HCT116 (cell line): ENCODE results near the gene PCSK2. TPM values are rescaled to one million over a fixed set of nuclear protein-coding genes. Genes with fewer than 3 reads are reported as not detected.

Source experiments
- ATAC-seq: fragments of 200-7000 bp; cut with Tn5 transposase; 2 replicates; pipeline ENCODE4 v1.9.1; 2020; ENCODE audit warnings: mild to moderate bottlenecking, moderate library complexity
- BruUV-seq: library from RNA; stranded (reverse); fragments of 400-500 nt; replicated peaks from 2 replicates; lab custom pipeline; 2021; lab: Mats Ljungman, UMichigan
- CTCF ChIA-PET: fragments of 300-600 bp; sonication (Branson Sonifier 250); formaldehyde crosslinking; loops from one replicate; lab custom pipeline; 2021; ENCODE audit warnings: antibody characterized with exemption; lab: Charles Lee
- POLR2A ChIA-PET: fragments of 300-600, 350-600 bp; sonication (Branson Sonifier 250); formaldehyde crosslinking; loops from one replicate; lab custom pipeline; 2021; ENCODE audit warnings: antibody characterized with exemption; lab: Charles Lee
- RAD21 ChIA-PET, 2 experiments: fragments of 300-600 bp; sonication (Branson Sonifier 250); formaldehyde crosslinking; loops; one replicate each; lab custom pipeline; 2023; ENCODE audit warnings: low total read pairs in 2 of 2; ENCODE audit not compliant: uncharacterized antibody in 2 of 2, unreplicated experiment in 2 of 2, low non-redundant PET in 1 of 2; lab: Charles Lee
- DNase-seq: peaks from one replicate; pipeline ENCODE4 v3.0.0-alpha.2; 2010; ENCODE audit warnings: low read depth, low spot score
- H2AFZ ChIP-seq: fragments of 200-600 bp; shearing (Covaris generic), sonication (generic); 2 replicates; pipeline ENCODE4 v1.6.1; 2017; ENCODE audit warnings: low read depth, mixed run types, mixed read lengths, antibody characterized with exemption, low read length; ENCODE audit not compliant: poor library complexity, severe bottlenecking
- H3K27ac ChIP-seq: 2 replicates; pipeline ENCODE4 v1.5.1; 2012; ENCODE audit warnings: low read depth, low read length
- H3K27me3 ChIP-seq: fragments of 200-600 bp; sonication (generic); 2 replicates; pipeline ENCODE4 v1.6.1; 2016; ENCODE audit warnings: mixed run types, low read length, mixed read lengths; ENCODE audit not compliant: insufficient read depth
- H3K36me3 ChIP-seq, 2 experiments: fragments of 200-500 bp in 1 of 2; fragments of 200-600 bp in 1 of 2; sonication (Bioruptor generic) in 1 of 2; sonication (generic) in 1 of 2; 2 replicates each; pipeline versions ENCODE4 v1.5.1 to v1.6.1; 2014 to 2016; ENCODE audit warnings: low read length in 2 of 2, inconsistent platforms in 1 of 2, mixed read lengths in 1 of 2, mixed run types in 1 of 2; ENCODE audit not compliant: insufficient read depth in 2 of 2, control insufficient read depth in 1 of 2
- H3K4me1 ChIP-seq, 2 experiments: fragments of 200-600 bp in 1 of 2; sonication (generic) in 1 of 2; 2 replicates each; pipeline versions ENCODE4 v1.5.1 to v1.6.1; 2012 to 2017; ENCODE audit warnings: low read length in 2 of 2, inconsistent platforms in 1 of 2, mild to moderate bottlenecking in 1 of 2, mixed read lengths in 1 of 2, mixed run types in 1 of 2, moderate library complexity in 1 of 2; ENCODE audit not compliant: insufficient read depth in 2 of 2, control insufficient read depth in 1 of 2
- H3K4me2 ChIP-seq: fragments of 200-600 bp; sonication (generic); 2 replicates; pipeline ENCODE4 v1.6.1; 2017; ENCODE audit warnings: mixed run types, low read length, mixed read lengths
- H3K4me3 ChIP-seq, 2 experiments: fragments of 200-600 bp in 1 of 2; sonication (generic) in 1 of 2; replicated peaks in 1 of 2; 2 replicates each; pipeline ENCODE4 v1.5.1; 2011 to 2016; ENCODE audit warnings: low read length in 2 of 2, control low read depth in 1 of 2, low read depth in 1 of 2, mild to moderate bottlenecking in 1 of 2, mixed read lengths in 1 of 2, mixed run types in 1 of 2
- H3K79me2 ChIP-seq: fragments of 200-600 bp; sonication (generic); 2 replicates; pipeline ENCODE4 v1.6.1; 2017; ENCODE audit warnings: mild to moderate bottlenecking, mixed run types, low read length, moderate library complexity, mixed read lengths; ENCODE audit not compliant: insufficient read depth
- H3K9ac ChIP-seq: fragments of 200-600 bp; sonication (generic); 2 replicates; pipeline ENCODE4 v1.6.1; 2016; ENCODE audit warnings: low read length, mixed read lengths
- H3K9me2 ChIP-seq: fragments of 200-600 bp; sonication (generic), shearing (Covaris generic); 2 replicates; pipeline ENCODE4 v1.6.1; 2017; ENCODE audit warnings: mixed run types, mild to moderate bottlenecking, moderate library complexity; ENCODE audit not compliant: insufficient read depth
- H3K9me3 ChIP-seq, 2 experiments: fragments of 200-500 bp in 1 of 2; fragments of 200-600 bp in 1 of 2; sonication (Bioruptor generic) in 1 of 2; sonication (generic) in 1 of 2; 2 replicates each; pipeline ENCODE4 v1.6.1; 2014 to 2017; ENCODE audit warnings: low read length in 2 of 2, mixed read lengths in 2 of 2, inconsistent platforms in 1 of 2, low read depth in 1 of 2, mild to moderate bottlenecking in 1 of 2, mixed run types in 1 of 2, moderate library complexity in 1 of 2; ENCODE audit not compliant: control insufficient read depth in 1 of 2, insufficient read depth in 1 of 2
- H4K20me1 ChIP-seq: fragments of 200-600 bp; sonication (generic), shearing (Covaris generic); 2 replicates; pipeline ENCODE4 v1.6.1; 2017; ENCODE audit warnings: mixed run types, mild to moderate bottlenecking, moderate library complexity; ENCODE audit not compliant: insufficient read depth
- ATF3 ChIP-seq: IDR thresholded peaks from 2 replicates; pipeline ENCODE4 v1.6.1; 2012
- CEBPB ChIP-seq: IDR thresholded peaks from 2 replicates; pipeline ENCODE4 v1.6.1; 2012; ENCODE audit warnings: low read depth
- EGR1 ChIP-seq: IDR thresholded peaks from 2 replicates; pipeline ENCODE4 v1.6.1; 2012; ENCODE audit warnings: low read depth
- EZH2phosphoT487 ChIP-seq: fragments of 200-600 bp; IDR thresholded peaks from 2 replicates; pipeline ENCODE4 v1.6.1; 2018; ENCODE audit warnings: antibody characterized with exemption, borderline replicate concordance
- intact Hi-C: fragments of 100-400 bp; cut with micrococcal nuclease; formaldehyde crosslinking; loops from 2 replicates; pipeline ENCODE4 v1.10.0; 2022
- total RNA-seq: library from RNA; stranded (reverse); gene quantifications from one replicate; pipeline ENCODE4 v1.2.1, GENCODE V29; 2021; ENCODE audit not compliant: unreplicated experiment

PCSK2 gene
- total RNA-seq, 1 experiment from 2014 or later = not detected

GRCh38 chr20:17427638-17428037 is 200.8 kb downstream of the PCSK2 start:
- H3K79me2 ChIP-seq = no peaks in the 10 kb centered on the region
- H3K27ac ChIP-seq = no peak overlapping the region
- BruUV-seq = no TSS peak
- intact Hi-C loops = no loop called here
- ATAC-seq (no peak), DNase-seq (no peak)
- CTCF ChIA-PET = interaction anchor here (1.3 kb wide), 1 partner anchor 624 kb away, joined by 5 read pairs; no protein-coding TSS in a partner anchor
- no peak overlapping the region for H3K4me3 ChIP-seq
- no peak overlapping the region for H3K9ac ChIP-seq
- RAD21 ChIA-PET = no interaction called here
- H4K20me1 ChIP-seq = no peaks in the 10 kb centered on the region
- H2AFZ ChIP-seq = no peak overlapping the region
- H3K4me1 ChIP-seq = no peaks in the 10 kb centered on the region
- no peak overlapping the region for H3K4me2 ChIP-seq
- POLR2A ChIA-PET = no interaction called here
- H3K9me3 ChIP-seq = no peaks in the 10 kb centered on the region
- no peaks in the 10 kb centered on the region for H3K36me3 ChIP-seq
- TF ChIP-seq CEBPB = no peak
- no peaks in the 10 kb centered on the region for H3K9me2 ChIP-seq
- no peaks in the 10 kb centered on the region; the same call in 1 of the 2 replicates for H3K27me3 ChIP-seq

GRCh38 chr20:17430125-17430950 is 203.5 kb downstream of the PCSK2 start:
- no peak for TF ChIP-seq EZH2phosphoT487
- no peak for TF ChIP-seq EGR1
- TF ChIP-seq ATF3 = no peak
- H3K9me3 ChIP-seq = no peaks in the 10 kb centered on the region

More at GRCh38 chr20:17430125-17430950, 203.5 kb downstream of the PCSK2 start:
- no TSS peak for BruUV-seq
- Histone ChIP-seq H3K4me3 (no peak overlapping the region), H3K9ac (no peak overlapping the region), H4K20me1 (no peaks in the 10 kb centered on the region), H2AFZ (no peak overlapping the region), H3K27me3 (peaks cover 15% of the 10 kb centered on the region), H3K36me3 (no peaks in the 10 kb centered on the region), H3K4me1 (no peaks in the 10 kb centered on the region), H3K4me2 (no peak overlapping the region), H3K79me2 (no peaks in the 10 kb centered on the region), H3K27ac (no peak overlapping the region), H3K9me2 (no peaks in the 10 kb centered on the region)
- intact Hi-C loops = no loop called here
- ATAC-seq (no peak), DNase-seq (no peak)
- ChIA-PET POLR2A (no interaction called here), RAD21 (interaction anchor here in 1 of 2 experiments (1.2 kb wide), 1 partner anchor 626 kb away, joined by 7 read pairs; no protein-coding TSS in a partner anchor), CTCF (interaction anchor here (0.9 to 6.9 kb wide), 9 partner anchors 9 to 631 kb away, joined by 3 to 65 read pairs (median 3); no protein-coding TSS in a partner anchor)
